Breast epithelium (tissue), 4 donors: ENCODE results near the gene TES. TPM values are rescaled to one million over a fixed set of nuclear protein-coding genes. Genes with fewer than 3 reads are reported as not detected.

Experiments used
- DNase-seq, 2 donors: peaks; one replicate each; pipeline ENCODE4 v3.0.0-alpha.2; 2019; ENCODE audit warnings: low spot score in 2 of 2
- H3K27ac ChIP-seq, 2 donors: fragments of 200-600 bp; sonication (generic) in 1 of 2; one replicate each; pipeline ENCODE4 v1.5.1; 2016 to 2019; ENCODE audit warnings: mild to moderate bottlenecking in 1 of 2
- H3K27me3 ChIP-seq, 2 donors: fragments of 200-600 bp; sonication (generic) in 1 of 2; one replicate each; pipeline versions ENCODE4 v1.5.1 to v1.6.0; 2017 to 2019; ENCODE audit warnings: control low read depth in 1 of 2, mild to moderate bottlenecking in 1 of 2
- H3K36me3 ChIP-seq: fragments of 200-600 bp; one replicate; pipeline ENCODE4 v1.5.1; 2019
- H3K4me1 ChIP-seq, 2 donors: fragments of 200-600 bp; sonication (generic); one replicate each; pipeline ENCODE4 v1.5.1; 2016 to 2019; ENCODE audit warnings: control low read depth in 1 of 2
- H3K4me3 ChIP-seq, 3 donors: fragments of 200-600 bp; sonication (generic); 1 replicate in 2 of 3; 2 replicates in 1 of 3; pipeline ENCODE4 v1.5.1; 2016 to 2019; ENCODE audit warnings: mild to moderate bottlenecking in 3 of 3, moderate library complexity in 2 of 3
- H3K9me3 ChIP-seq, 2 donors: fragments of 200-600 bp; sonication (generic) in 1 of 2; one replicate each; pipeline ENCODE4 v1.5.1; 2016 to 2019; ENCODE audit warnings: control low read depth in 1 of 2
- POLR2A ChIP-seq: fragments of 450-650 bp; IDR thresholded peaks from one replicate; pipeline ENCODE4 v1.6.1; 2016; ENCODE audit warnings: antibody characterized with exemption, mild to moderate bottlenecking, moderate library complexity
- POLR2AphosphoS5 ChIP-seq, 3 donors: sonication (generic); formaldehyde crosslinking; IDR thresholded peaks; one replicate each; pipeline ENCODE4 v1.6.1; 2017; ENCODE audit warnings: antibody characterized with exemption in 3 of 3
- intact Hi-C: fragments of 100-400 bp; cut with DNase I; formaldehyde crosslinking; loops from one replicate; pipeline ENCODE4 v1.15.1; 2023; ENCODE audit warnings: low total_unique reads
- total RNA-seq, 3 donors: library from RNA; depleted of rRNA; stranded (reverse); fragments of >200 nt; gene quantifications; one replicate each; pipeline ENCODE4 v1.1.0, GENCODE V29; 2016
- TF ChIP-seq, protein P1 (sequence below), 3 donors: fragments of 450-650 bp; IDR thresholded peaks; one replicate each; pipeline ENCODE4 v1.5.1; 2016 to 2017; ENCODE audit warnings: antibody characterized with exemption in 3 of 3, mild to moderate bottlenecking in 3 of 3, moderate library complexity in 3 of 3

TES gene
- total RNA-seq, 3 donors from 2014 or later, result 29.0 to 146 (median 88.5) TPM

DNA sequence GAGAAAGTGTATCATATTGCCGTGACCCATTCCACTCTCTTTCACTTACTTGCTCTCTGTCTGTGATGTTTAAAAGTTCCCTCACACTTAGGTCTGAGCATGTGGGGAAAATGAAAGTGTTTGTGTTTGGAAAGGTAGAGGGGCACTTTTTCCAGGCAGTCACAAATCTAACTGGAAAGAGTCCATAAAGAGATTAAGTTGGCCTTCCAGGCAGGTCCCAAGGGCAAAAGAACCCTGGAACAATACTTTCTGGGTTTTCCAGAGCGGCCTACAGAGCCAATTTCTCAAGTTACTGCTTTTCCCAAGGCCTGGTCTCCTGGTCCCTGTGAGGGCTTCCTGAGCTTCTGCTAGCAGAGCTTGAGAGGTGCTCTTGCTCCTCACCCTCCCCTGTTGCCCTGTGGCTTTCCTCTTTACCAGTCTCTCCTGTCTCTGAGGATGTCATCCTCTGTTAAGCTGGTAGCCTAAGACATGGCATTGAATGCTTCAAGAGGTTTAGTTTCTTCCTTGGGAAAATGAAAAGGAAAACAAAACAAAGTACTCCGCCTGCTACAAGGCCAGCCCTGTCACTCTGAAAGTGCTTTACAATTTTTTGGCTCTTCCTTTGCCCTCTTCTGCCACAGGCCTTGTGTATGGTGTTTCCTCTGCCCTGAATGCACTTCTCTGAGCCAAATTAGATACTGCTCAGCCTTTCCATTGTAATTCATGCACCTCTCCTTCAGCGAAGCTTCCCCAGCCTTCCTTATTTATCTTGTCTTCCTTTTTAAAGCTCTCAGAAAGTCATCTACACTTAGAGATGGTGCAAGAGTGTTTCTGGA, 20.1 kb downstream of the TES start:
- H3K27ac ChIP-seq, result peak overlapping the region; percentile 72 to 74
- no peaks in the 10 kb centered on the region for H3K36me3 ChIP-seq
- intact Hi-C loops, result loop anchor here (10.0 kb wide), 1 partner anchor 46 kb away; no protein-coding TSS in a partner anchor
- no peaks in the 10 kb centered on the region for H3K27me3 ChIP-seq
- DNase-seq, result no peak
- peaks cover 0 to 20% of the 10 kb centered on the region in 2 donors for H3K4me1 ChIP-seq
- H3K4me3 ChIP-seq, result peak overlapping the region in 1 of 3 donors; percentile 27
- no peaks in the 10 kb centered on the region for H3K9me3 ChIP-seq
- TF ChIP-seq POLR2AphosphoS5 (IDR thresholded peaks at IDR 0.05), result no peak
- TF ChIP-seq, protein P1, sequence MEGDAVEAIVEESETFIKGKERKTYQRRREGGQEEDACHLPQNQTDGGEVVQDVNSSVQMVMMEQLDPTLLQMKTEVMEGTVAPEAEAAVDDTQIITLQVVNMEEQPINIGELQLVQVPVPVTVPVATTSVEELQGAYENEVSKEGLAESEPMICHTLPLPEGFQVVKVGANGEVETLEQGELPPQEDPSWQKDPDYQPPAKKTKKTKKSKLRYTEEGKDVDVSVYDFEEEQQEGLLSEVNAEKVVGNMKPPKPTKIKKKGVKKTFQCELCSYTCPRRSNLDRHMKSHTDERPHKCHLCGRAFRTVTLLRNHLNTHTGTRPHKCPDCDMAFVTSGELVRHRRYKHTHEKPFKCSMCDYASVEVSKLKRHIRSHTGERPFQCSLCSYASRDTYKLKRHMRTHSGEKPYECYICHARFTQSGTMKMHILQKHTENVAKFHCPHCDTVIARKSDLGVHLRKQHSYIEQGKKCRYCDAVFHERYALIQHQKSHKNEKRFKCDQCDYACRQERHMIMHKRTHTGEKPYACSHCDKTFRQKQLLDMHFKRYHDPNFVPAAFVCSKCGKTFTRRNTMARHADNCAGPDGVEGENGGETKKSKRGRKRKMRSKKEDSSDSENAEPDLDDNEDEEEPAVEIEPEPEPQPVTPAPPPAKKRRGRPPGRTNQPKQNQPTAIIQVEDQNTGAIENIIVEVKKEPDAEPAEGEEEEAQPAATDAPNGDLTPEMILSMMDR (IDR thresholded peaks at IDR 0.05), result no peak
- no peak for TF ChIP-seq POLR2A

DNA sequence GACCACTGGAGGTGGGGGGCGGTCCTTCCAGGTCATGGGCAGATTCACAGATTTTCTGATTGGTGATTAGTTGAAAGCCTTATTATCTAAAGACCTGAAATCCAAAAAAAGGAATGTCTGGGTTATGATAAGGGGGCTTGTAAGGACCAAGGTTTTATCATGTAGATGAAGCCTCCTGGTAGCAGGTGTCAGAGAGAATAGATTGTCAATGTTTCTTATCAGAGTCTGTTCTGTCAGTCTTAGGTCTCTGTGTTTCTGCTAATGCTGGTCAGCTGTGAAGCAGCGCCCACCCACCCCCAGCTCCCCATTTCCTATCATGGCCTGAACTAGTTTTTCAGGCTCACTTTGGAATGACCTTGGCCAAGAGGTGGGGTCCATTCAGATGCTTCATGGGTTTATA, 21.2 kb downstream of the TES start:
- Histone ChIP-seq H3K4me1 (peaks cover 0 to 20% of the 10 kb centered on the region in 2 donors), H3K4me3 (no peak overlapping the region), H3K36me3 (no peaks in the 10 kb centered on the region), H3K9me3 (no peaks in the 10 kb centered on the region), H3K27me3 (no peaks in the 10 kb centered on the region), H3K27ac (peak overlapping the region; percentile 72 to 74)
- intact Hi-C loops, result loop anchor here (10.0 kb wide), 1 partner anchor 47 kb away; no protein-coding TSS in a partner anchor
- TF ChIP-seq POLR2AphosphoS5 (IDR thresholded peaks at IDR 0.05) (no peak), POLR2A (no peak)
- TF ChIP-seq, protein P1 (IDR thresholded peaks at IDR 0.05), result no peak
- no peak for DNase-seq

DNA sequence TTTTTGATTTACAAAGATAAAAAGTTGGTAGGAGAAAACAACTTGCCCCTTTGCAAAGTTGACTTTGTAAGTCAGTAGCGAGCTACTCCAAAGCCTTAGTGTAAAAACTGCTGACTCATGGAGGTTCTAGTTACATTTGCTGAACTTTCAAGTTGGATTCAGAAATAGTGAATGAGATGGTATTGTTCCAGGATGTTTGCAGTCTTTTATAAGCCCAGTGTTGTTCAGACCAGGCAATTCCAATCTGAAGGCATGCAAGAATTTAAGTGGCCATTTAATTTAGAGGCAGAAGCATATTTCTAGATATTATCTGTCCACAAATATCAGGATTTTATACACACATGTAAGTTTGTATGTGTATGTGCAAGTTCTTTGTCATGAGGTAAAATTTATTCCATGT, 21.6 kb downstream of the TES start:
- Histone ChIP-seq H3K27me3 (no peaks in the 10 kb centered on the region), H3K4me1 (peaks cover 0 to 20% of the 10 kb centered on the region in 2 donors), H3K9me3 (no peaks in the 10 kb centered on the region), H3K36me3 (no peaks in the 10 kb centered on the region), H3K4me3 (no peak overlapping the region), H3K27ac (peak overlapping the region in 1 of 2 donors; percentile 72)
- TF ChIP-seq, protein P1 (IDR thresholded peaks at IDR 0.05), result no peak
- intact Hi-C loops, result loop anchor here (10.0 kb wide), 1 partner anchor 47 kb away; no protein-coding TSS in a partner anchor
- no peak for DNase-seq

DNA sequence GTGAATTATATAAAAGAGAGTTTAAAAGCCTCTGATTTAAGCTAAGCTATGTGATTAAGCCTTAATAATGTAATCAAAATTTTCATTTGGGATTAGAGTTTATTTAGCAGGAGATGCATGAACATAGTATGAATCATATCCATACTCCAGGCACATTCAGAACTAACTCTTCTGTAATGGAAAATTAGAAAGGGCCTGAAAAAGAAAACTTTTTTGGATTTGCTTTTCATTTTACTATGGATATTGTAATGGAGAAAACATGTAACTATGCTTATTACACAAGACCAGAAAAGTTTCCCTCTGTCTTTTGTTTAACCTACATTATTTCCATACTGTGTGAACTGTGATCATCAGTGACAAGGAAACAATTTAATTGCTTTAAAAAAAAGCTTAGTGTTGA, 22.0 kb downstream of the TES start:
- TF ChIP-seq POLR2A (no peak), POLR2AphosphoS5 (IDR thresholded peaks at IDR 0.05) (no peak)
- TF ChIP-seq, protein P1 (IDR thresholded peaks at IDR 0.05), result no peak
- Histone ChIP-seq H3K4me1 (peaks cover 0 to 19% of the 10 kb centered on the region in 2 donors), H3K27me3 (no peaks in the 10 kb centered on the region), H3K9me3 (no peaks in the 10 kb centered on the region), H3K36me3 (no peaks in the 10 kb centered on the region), H3K4me3 (no peak overlapping the region), H3K27ac (no peak overlapping the region)
- intact Hi-C loops, result loop anchor here (10.0 kb wide), 1 partner anchor 48 kb away; no protein-coding TSS in a partner anchor
- DNase-seq, result no peak

DNA sequence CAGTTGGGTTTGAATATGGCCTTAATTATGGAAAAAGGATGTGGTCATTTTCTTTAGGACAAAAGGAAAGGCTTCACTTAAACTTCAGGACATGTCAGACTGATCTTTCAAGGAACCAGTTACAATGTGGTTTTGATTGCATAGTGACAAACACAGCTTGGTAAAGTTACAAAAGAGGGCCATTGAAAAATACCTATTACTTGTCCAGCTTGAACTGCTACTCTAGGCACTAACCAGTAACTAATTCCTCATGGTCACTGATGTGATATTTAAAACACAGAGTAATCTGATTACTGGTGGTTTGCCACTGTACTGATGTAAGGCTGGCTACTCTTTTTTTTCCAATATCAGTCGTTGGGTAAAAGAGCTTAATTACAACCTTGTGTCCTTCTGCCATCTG, 22.6 kb downstream of the TES start:
- Histone ChIP-seq H3K4me1 (peaks cover 0 to 13% of the 10 kb centered on the region in 2 donors), H3K9me3 (no peaks in the 10 kb centered on the region), H3K36me3 (no peaks in the 10 kb centered on the region), H3K4me3 (no peak overlapping the region), H3K27me3 (no peaks in the 10 kb centered on the region), H3K27ac (no peak overlapping the region)
- intact Hi-C loops, result loop anchor here (10.0 kb wide), 1 partner anchor 48 kb away; no protein-coding TSS in a partner anchor
- DNase-seq, result no peak
- no peak for TF ChIP-seq POLR2AphosphoS5 (IDR thresholded peaks at IDR 0.05)
